GM12864 (cell line): Measurements from ENCODE around the gene ABTB2.
A peak's percentile ranks its signal among the peaks of the same experiment; 100 is the strongest.

Experiments
- DNase-seq: peaks from one replicate; pipeline ENCODE4 v3.0.0-alpha.2; 2011; ENCODE audit warnings: low read depth
- H3K4me3 ChIP-seq: 2 replicates; pipeline ENCODE4 v1.5.1; 2011; ENCODE audit warnings: mild to moderate bottlenecking, low read depth, low read length, control low read depth
- TF ChIP-seq, protein P1 (sequence below): IDR thresholded peaks from 2 replicates; pipeline ENCODE4 v1.5.1; 2011; ENCODE audit warnings: low read depth, mild to moderate bottlenecking, moderate library complexity, low read length, control low read depth, inconsistent platforms; ENCODE audit errors: missing control alignments

ABTB2 gene

DNA sequence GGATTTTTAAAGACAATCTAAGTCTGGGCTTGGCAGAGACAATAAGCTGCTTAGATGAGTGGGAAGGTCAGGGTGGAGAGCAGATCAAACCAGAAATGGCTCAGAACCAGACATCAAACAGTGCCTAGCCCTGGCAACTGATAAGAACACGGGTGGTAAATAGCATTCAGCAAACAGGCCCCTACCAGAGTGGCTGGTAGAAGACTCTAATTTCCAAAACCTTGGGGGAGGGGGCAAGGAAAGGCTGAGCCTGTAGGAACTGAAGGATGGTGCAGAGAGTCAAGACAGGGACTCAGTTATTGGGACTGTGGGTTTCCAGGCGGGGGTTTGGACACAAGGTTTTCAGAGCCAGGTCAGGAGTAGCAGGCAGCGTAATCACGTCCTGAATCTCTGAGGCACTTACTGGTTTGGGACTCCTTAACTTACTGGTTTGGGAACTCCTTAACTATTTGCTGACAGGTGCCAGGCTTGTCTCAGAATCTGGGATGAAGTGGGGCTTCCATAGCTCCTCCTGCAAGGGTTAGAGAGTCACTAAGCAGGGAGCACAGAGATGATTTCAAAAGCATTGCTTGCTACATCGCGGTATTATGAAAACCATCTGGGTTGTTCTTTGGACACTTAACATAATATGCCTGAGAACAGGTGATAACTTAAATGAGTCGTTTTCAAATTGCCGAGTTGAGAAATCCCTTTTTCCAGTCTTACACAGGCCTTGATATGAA is 5.7 kb upstream of the ABTB2 start:
- no peak for DNase-seq
- TF ChIP-seq, protein P1, sequence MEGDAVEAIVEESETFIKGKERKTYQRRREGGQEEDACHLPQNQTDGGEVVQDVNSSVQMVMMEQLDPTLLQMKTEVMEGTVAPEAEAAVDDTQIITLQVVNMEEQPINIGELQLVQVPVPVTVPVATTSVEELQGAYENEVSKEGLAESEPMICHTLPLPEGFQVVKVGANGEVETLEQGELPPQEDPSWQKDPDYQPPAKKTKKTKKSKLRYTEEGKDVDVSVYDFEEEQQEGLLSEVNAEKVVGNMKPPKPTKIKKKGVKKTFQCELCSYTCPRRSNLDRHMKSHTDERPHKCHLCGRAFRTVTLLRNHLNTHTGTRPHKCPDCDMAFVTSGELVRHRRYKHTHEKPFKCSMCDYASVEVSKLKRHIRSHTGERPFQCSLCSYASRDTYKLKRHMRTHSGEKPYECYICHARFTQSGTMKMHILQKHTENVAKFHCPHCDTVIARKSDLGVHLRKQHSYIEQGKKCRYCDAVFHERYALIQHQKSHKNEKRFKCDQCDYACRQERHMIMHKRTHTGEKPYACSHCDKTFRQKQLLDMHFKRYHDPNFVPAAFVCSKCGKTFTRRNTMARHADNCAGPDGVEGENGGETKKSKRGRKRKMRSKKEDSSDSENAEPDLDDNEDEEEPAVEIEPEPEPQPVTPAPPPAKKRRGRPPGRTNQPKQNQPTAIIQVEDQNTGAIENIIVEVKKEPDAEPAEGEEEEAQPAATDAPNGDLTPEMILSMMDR = no peak
- H3K4me3 ChIP-seq = no peak overlapping the region

DNA sequence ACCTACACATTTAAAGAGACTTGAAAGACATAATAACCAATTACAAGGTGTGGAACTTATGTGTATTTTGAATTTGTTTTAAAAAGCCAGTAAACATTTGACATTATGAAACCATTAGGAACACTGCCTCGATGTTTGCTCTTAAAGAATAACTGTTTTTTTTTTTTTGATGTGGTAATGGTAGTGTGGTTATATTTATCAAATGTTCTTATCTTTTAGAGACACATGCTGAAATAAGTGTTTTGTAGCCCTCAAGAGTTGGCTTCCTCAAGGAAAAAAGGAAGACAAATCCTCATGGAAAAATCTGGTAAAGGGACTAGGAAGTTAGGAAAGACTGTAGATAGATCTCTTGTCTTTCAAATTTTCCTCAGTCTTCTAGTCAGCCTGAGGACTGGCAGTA is 2.2 kb upstream of the ABTB2 start:
- no peak for DNase-seq
- TF ChIP-seq, protein P1 = no peak
- no peak overlapping the region for H3K4me3 ChIP-seq

DNA sequence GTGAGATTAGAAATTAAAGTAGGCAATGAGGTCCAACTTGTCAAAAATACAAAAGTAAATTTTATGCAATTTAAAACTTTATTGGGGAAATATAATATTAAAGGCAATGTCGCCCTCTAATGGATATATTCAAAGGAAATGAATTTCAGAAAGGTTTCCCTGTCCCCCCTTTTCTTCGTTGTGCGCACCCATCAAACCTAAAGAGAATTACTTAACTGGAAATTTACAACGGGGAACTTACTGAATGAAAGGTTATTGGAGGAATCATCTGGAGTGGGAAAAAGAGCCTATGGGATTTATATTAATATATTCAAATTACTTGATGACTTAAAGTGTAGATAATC is 1.7 kb upstream of the ABTB2 start:
- DNase-seq = no peak
- TF ChIP-seq, protein P1 = no peak
- peak overlapping the region; percentile 74; the same call in 1 of the 2 replicates for H3K4me3 ChIP-seq

DNA sequence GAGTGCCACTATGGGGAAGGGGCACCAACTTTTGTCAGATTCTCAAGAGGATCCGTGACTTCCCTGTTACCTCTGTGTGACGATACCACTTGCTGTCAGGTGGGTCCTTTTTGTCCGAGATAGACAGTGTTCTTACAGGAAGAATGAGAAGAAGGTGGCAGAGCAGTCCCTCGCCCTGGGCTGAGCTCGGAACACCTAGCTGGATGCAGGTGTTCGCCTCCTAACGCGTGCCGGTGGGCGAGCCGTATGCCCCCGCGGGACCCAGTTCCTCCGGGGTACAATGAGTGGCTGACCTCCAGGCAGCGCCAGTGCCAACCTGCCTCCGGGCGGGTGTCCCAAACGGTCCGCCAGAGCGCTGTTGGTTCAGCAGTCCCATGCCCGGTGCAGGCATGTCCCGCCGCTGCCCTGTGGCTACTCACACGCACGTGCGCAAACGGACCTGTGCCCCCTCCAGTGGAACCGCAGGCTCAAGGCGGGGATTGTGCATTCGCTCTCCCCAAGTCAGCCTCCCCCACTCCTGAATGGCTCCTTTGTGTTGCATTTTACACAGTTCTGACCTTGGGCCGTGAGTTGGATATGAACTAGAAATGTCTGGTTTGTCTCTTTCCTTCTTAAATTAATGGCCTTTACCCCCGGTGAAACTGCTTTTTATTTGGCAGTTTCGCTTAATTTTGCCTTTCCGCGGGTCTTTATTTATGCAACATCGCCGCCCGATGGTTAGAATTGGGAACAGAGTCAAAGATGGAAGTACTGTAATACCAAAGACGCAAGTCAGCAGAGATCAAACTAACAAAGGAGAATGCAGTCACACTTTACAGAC is 1.1 kb upstream of the ABTB2 start:
- TF ChIP-seq, protein P1 = peak; percentile 67
- DNase-seq = no peak

DNA sequence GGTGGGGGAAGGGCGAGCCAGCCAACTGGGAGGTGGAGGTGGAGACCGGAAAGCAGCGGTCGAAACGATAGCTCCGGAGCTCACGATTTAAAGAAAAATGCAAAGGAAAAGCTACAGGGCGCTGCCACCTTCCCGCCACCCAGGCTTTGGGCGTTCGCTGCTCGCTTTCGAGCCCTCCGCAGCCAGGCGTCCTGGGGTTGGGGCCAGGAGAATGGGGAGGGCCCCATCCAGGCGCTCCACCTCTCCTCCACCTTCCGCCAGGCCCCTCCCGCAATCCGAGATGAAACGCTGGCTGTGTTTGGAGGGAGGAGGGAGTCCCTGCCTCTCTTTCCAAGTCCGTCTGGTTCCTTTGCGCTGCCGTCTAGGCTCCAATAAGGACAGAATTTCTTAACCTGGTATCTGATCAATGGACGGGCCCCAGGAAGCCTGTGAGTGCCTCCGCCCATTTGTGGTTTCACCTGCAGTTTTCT is 483 bp upstream of the ABTB2 start:
- TF ChIP-seq, protein P1 = no peak
- DNase-seq = no peak
- H3K4me3 ChIP-seq = peak overlapping the region; percentile 74

More for the DNA sequence above, 1.1 kb upstream of the ABTB2 start:
- H3K4me3 ChIP-seq = peak overlapping the region; percentile 74

DNA sequence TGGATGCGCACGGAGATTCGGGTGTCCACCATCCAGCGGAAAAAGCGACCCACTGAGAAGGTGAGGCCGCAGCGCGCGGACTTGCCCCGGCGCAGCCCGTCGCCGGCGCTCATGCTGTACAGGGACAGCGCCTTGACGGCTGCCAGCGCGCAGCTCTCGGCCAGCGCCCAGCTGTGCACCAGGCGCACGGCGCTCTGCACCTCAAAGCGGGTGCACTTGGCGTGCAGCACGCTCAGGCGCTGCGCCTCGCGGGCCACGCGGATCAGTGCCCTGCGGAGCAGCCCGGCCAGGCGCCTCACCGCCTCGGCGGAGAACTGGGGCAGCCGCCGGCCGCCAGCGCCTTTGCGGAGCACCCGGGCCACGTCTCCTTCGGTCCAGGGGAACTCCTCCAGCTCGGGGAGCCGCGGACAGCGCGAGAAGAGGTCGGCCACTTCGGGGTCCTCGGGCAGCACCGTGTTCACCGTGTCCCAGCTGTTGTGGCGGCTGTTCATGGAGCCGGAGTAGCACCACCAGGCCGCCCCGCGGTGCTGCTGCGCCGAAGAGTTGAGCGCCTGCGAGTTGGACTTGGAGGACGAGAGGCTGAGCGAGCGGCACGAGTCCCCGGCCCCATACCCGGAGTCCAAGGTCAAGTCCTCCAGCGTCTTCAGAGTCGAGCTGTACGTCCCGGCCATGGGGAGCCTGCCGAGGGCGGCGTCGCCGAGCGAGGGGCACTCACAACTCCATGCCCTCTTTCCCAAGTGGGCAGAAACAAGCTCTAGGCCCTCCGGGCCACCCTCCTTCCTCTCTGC is 703 bp downstream of the ABTB2 start:
- TF ChIP-seq, protein P1 = no peak
- DNase-seq = no peak
- H3K4me3 ChIP-seq = peak overlapping the region; percentile 55
